Stimulated activated naive CD8-positive, alpha-beta T cell treated with anti-CD3 and anti-CD28 coated beads, Interleukin-15, amount 100 ng/mL, for 72 hours (primary cell): ENCODE data around the gene SPTBN1.
"Not testable (repeated sequence)": the region's sequence is repeated elsewhere in the genome, so short reads cannot be mapped to it uniquely, and the experiment has no call there.

Experiments
- ATAC-seq: fragments of 150-1000 bp; cut with Tn5 transposase; 2 replicates; pipeline ENCODE4 v1.10.0; 2021; ENCODE audit warnings: mild to moderate bottlenecking, moderate library complexity
- DNase-seq, 2 donors: peaks; one replicate each; pipeline ENCODE4 v3.0.0; 2021 to 2022
- H3K27ac Mint-ChIP-seq, 2 donors: one replicate each; pipeline ENCODE4 v1.8.0; 2022; ENCODE audit warnings: mild to moderate bottlenecking in 2 of 2, mixed read lengths in 2 of 2, moderate library complexity in 2 of 2
- H3K27me3 Mint-ChIP-seq: one replicate; pipeline ENCODE4 v1.8.0; 2022; ENCODE audit warnings: mixed read lengths
- H3K4me1 Mint-ChIP-seq: one replicate; pipeline ENCODE4 v1.8.0; 2022; ENCODE audit warnings: mild to moderate bottlenecking, mixed read lengths
- H3K4me3 Mint-ChIP-seq, 2 donors: one replicate each; pipeline ENCODE4 v1.8.0; 2022; ENCODE audit warnings: mild to moderate bottlenecking in 2 of 2, mixed read lengths in 2 of 2, moderate library complexity in 1 of 2
- H3K9me3 Mint-ChIP-seq, 2 donors: one replicate each; pipeline ENCODE4 v1.8.0; 2022; ENCODE audit warnings: mixed read lengths in 2 of 2

The SPTBN1 gene

GRCh38 chr2:54691445-54692135, 235.5 kb downstream of the SPTBN1 start:
- peaks cover 12% of the 10 kb centered on the region for H3K4me1 Mint-ChIP-seq
- no peak for DNase-seq
- H3K4me3 Mint-ChIP-seq, result no peak overlapping the region
- H3K27ac Mint-ChIP-seq, result no peak overlapping the region
- H3K9me3 Mint-ChIP-seq, result no peaks in the 10 kb centered on the region
- peaks cover 48% of the 10 kb centered on the region for H3K27me3 Mint-ChIP-seq
- ATAC-seq, result no peak

GRCh38 chr2:54692556-54692955, 236.4 kb downstream of the SPTBN1 start:
- no peak for ATAC-seq
- Mint-ChIP-seq H3K4me1 (peaks cover 9% of the 10 kb centered on the region), H3K27me3 (peaks cover 48% of the 10 kb centered on the region), H3K9me3 (no peaks in the 10 kb centered on the region), H3K4me3 (no peak overlapping the region), H3K27ac (no peak overlapping the region)
- DNase-seq, result no peak

DNA sequence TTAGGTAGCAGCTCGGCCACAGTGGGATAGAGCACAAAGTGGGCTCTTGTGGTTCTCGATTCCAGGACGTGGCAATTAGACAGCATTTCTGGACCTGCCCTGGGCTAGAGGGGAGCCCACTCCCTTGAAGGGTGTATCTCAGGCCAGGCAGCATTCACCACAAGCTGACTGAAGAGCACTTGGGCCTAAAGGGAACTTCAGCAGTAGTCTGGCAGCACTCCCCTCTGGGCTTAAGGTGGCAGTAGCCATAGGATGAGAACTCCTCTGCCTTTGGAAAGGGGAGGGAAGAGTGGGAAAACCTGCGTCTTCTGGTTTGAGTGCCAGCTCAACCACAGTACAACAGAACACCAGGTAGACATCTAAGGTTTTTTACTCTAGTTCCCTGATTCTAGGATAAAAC, 239.3 kb downstream of the SPTBN1 start:
- ATAC-seq (no peak), DNase-seq (no peak)
- Mint-ChIP-seq H3K27ac (no peak overlapping the region), H3K4me1 (peaks cover 4% of the 10 kb centered on the region), H3K9me3 (no peaks in the 10 kb centered on the region), H3K4me3 (no peak overlapping the region), H3K27me3 (peaks cover 36% of the 10 kb centered on the region)

- ATAC-seq (no peak), DNase-seq (no peak)
- Mint-ChIP-seq H3K9me3 (no peaks in the 10 kb centered on the region), H3K4me3 (no peak overlapping the region), H3K4me1 (peaks cover 15% of the 10 kb centered on the region), H3K27ac (peak overlapping the region in 1 of 2 donors; percentile 45), H3K27me3 (peaks cover 27% of the 10 kb centered on the region)
These were observed 241.8 kb downstream of the SPTBN1 start for GRCh38 chr2:54697934-54698333.

GRCh38 chr2:54698926-54699325, 242.8 kb downstream of the SPTBN1 start:
- not testable (repeated sequence) for H3K27ac Mint-ChIP-seq, H3K4me3 Mint-ChIP-seq, H3K9me3 Mint-ChIP-seq, ATAC-seq, DNase-seq
- H3K4me1 Mint-ChIP-seq, result peaks cover 15% of the 10 kb centered on the region
- H3K27me3 Mint-ChIP-seq, result peaks cover 17% of the 10 kb centered on the region

- no peak for ATAC-seq
- peaks cover 15% of the 10 kb centered on the region for H3K4me1 Mint-ChIP-seq
- H3K27ac Mint-ChIP-seq, result peak overlapping the region in 1 of 2 donors; percentile 6
- peaks cover 14% of the 10 kb centered on the region for H3K27me3 Mint-ChIP-seq
- no peaks in the 10 kb centered on the region for H3K9me3 Mint-ChIP-seq
- H3K4me3 Mint-ChIP-seq, result no peak overlapping the region
- DNase-seq, result no peak
These were observed 243.5 kb downstream of the SPTBN1 start for GRCh38 chr2:54699665-54700064.

GRCh38 chr2:54701029-54701428, 244.9 kb downstream of the SPTBN1 start:
- no peak overlapping the region for H3K4me3 Mint-ChIP-seq
- DNase-seq (no peak), ATAC-seq (no peak)
- H3K4me1 Mint-ChIP-seq, result peaks cover 15% of the 10 kb centered on the region
- H3K9me3 Mint-ChIP-seq, result no peaks in the 10 kb centered on the region
- peak overlapping the region; percentile 53 to 89 for H3K27ac Mint-ChIP-seq
- peaks cover 2% of the 10 kb centered on the region for H3K27me3 Mint-ChIP-seq

DNA sequence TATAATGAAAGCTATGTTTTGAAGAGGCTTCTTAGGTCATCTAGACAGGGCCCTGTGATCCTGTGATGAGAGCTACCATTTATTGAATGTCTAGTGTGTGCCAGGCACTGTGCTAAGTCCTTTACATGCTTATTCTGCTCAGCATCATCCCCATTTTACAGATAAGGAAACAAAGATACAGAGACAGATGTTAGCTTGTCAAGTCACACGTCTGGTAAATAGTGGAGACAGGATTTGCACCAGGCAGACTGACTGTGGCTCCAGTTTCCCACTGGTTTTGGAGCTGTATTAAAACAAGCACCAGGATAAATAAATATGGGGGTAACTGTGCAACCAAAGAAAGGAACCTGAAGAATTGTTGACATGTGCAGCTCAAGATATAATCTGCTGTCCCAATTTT, 248.1 kb downstream of the SPTBN1 start:
- Mint-ChIP-seq H3K9me3 (no peaks in the 10 kb centered on the region), H3K27me3 (peaks cover 20% of the 10 kb centered on the region), H3K27ac (no peak overlapping the region), H3K4me1 (peaks cover 24% of the 10 kb centered on the region), H3K4me3 (no peak overlapping the region)
- no peak for DNase-seq
- ATAC-seq, result no peak

- H3K27ac Mint-ChIP-seq, result no peak overlapping the region
- peaks cover 27% of the 10 kb centered on the region for H3K27me3 Mint-ChIP-seq
- DNase-seq, result no peak
- no peaks in the 10 kb centered on the region for H3K9me3 Mint-ChIP-seq
- H3K4me1 Mint-ChIP-seq, result peaks cover 29% of the 10 kb centered on the region
- peak; percentile 63 for ATAC-seq
- H3K4me3 Mint-ChIP-seq, result no peak overlapping the region
These were observed 248.8 kb downstream of the SPTBN1 start for GRCh38 chr2:54704688-54705605.

DNA sequence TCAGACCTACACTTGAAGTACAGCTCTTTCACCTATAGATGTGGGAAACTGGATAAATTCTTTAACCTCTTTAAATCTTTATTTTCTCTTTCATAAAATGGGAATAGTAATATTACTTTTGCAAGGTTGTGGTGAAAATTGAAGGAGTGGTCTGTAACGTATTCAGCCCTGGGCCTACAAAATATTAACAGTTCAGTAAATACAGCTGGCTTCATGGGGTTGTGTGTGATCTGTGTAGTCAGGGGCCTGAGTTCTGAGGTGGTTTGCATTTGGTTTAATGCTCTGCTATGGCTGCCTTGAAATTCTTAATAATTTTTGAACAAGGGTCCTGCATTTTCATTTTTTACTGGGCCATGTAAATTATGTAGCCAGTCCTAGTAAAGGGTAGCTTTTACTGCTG, 250.5 kb downstream of the SPTBN1 start:
- no peak overlapping the region for H3K27ac Mint-ChIP-seq
- no peak for DNase-seq
- H3K9me3 Mint-ChIP-seq, result no peaks in the 10 kb centered on the region
- no peak for ATAC-seq
- H3K4me3 Mint-ChIP-seq, result no peak overlapping the region
- peaks cover 19% of the 10 kb centered on the region for H3K4me1 Mint-ChIP-seq
- H3K27me3 Mint-ChIP-seq, result peaks cover 36% of the 10 kb centered on the region

DNA sequence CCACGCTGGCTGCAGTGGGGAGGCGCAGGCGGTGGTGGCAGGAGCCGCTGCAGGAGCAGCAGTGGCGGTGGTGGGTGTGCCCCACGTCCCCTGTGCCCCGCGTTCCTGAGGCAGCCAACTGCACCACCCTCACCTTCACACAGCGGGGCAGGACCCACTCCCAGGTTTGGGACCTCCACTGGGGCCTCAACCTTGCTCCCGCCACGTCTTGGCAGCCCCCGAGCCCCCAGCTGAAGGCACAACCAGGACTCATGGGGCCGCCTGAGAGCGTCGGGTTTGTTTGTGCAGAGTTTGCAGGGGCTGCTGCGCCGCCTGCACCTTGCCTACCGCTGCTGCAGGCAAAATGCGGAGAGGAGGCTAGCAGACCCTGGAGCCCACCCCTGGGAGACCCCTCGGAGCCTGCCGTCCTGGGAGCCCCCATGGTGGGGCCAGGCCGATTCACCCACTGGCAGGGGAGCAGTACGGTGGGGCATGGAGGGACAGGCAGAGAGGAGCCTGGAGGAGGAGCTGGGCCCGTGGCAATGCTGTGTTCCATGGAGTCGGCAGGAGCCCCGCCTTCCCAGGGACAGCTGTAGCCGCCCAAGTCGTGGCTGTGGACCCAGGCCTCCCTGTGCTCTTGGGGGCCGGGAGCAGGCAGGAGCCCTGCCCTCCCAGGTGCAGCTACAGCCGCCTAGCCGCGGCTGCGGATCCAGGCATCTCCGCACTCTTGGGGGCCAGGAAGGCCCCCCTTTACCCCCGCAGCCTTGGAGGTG, 252.6 kb downstream of the SPTBN1 start:
- H3K9me3 Mint-ChIP-seq, result no peaks in the 10 kb centered on the region
- H3K4me3 Mint-ChIP-seq, result peak overlapping the region; percentile 74 to 87
- no peak overlapping the region for H3K27ac Mint-ChIP-seq
- ATAC-seq, result peak; percentile 70
- peaks cover 19% of the 10 kb centered on the region for H3K4me1 Mint-ChIP-seq
- peak in 1 of 2 donors; percentile 39 for DNase-seq
- H3K27me3 Mint-ChIP-seq, result peaks cover 42% of the 10 kb centered on the region

DNA sequence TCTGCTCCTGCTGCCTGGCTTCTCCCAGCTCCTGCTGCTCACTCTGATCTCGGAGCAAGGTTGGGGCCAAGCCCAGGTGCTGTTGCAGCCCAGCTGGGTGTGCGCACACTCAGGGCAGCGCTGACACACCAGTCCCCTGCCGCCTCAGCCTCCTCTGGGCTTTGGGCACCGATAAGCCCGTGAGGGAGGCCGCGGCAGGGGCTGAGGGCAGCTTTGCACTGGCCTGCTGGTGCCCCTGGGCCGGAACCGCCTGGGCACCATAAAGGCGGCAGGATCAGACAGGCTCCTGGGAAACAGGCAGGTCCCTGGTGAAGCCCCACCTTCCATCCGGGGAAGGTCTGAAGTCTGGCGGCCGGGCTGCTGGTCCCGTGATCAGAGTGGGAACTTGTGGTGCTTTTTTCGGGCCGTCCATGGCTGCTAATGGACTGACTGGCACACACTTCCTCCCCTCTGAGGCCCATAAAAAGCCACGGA, 253.2 kb downstream of the SPTBN1 start:
- DNase-seq (peak in 1 of 2 donors; percentile 28), ATAC-seq (peak; percentile 72)
- Mint-ChIP-seq H3K27ac (no peak overlapping the region), H3K27me3 (peaks cover 42% of the 10 kb centered on the region), H3K4me3 (peak overlapping the region; percentile 74 to 87), H3K4me1 (peaks cover 19% of the 10 kb centered on the region), H3K9me3 (no peaks in the 10 kb centered on the region)

DNA sequence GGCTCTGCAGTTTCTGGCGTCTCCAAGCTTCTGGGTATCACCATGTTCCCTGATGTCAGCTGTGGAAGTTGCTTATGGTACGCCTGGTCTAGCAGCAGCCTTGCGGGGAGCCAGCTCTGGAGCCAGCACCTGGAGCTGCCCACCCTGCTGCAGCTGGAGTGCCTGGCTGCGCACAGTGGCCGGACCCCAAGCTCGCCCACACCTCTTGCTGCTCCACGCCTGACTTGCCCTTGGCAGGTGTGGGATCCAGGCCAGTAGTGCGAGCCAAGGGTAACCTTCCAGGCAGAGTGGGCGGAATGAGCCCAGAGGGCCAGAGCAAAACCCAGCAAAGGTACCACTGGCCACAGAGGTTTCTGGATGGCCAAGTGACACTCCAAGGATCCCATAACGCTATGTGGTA, 254.1 kb downstream of the SPTBN1 start:
- ATAC-seq (no peak), DNase-seq (no peak)
- Mint-ChIP-seq H3K4me3 (peak overlapping the region in 1 of 2 donors; percentile 42), H3K9me3 (no peaks in the 10 kb centered on the region), H3K4me1 (peaks cover 19% of the 10 kb centered on the region), H3K27me3 (peaks cover 46% of the 10 kb centered on the region), H3K27ac (no peak overlapping the region)

DNA sequence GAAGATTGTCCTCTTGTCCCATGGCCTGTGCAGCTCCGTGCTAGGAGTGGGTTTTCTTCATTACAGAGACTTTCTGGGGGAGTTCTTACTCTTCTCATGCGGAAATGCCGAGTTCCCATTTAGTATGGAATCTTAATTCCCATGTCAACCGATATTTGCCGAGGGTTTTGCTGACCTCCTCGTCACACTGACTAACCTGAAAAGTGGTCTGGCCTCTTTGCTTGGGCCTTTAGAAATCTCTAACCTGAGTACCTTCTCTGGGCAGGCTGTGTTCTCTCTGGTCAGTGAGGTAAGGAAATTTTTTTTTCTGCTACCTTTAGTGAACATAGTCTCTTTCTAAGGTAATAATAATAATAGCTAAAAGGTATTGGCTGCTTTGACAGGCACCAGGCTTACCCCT, 256.4 kb downstream of the SPTBN1 start:
- H3K27me3 Mint-ChIP-seq, result peaks cover 54% of the 10 kb centered on the region
- ATAC-seq, result no peak
- H3K27ac Mint-ChIP-seq, result no peak overlapping the region
- H3K4me3 Mint-ChIP-seq, result no peak overlapping the region
- no peaks in the 10 kb centered on the region for H3K9me3 Mint-ChIP-seq
- DNase-seq, result no peak
- H3K4me1 Mint-ChIP-seq, result peaks cover 19% of the 10 kb centered on the region

DNA sequence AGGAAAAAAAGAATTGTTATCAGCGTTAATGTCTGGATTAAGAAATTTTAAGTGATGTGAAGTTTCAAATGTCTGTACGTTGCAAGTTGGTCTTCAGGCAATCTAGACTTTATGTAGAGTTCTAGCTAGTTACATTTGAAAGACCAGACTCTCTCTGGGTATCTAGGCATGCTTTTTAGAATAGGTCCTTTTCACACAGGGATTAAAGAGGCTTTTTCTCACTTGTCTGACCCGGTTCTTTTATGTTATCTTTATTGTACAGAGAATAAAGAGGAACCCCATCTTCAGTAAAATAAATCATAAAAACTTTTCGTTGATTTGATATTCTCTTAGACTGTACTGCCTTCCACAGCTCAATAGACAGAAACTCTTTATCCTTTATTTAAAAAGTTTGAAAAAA, 258.9 kb downstream of the SPTBN1 start:
- no peak overlapping the region for H3K4me3 Mint-ChIP-seq
- H3K27me3 Mint-ChIP-seq, result peaks cover 54% of the 10 kb centered on the region
- DNase-seq, result no peak

More for the DNA sequence above, 258.9 kb downstream of the SPTBN1 start:
- Mint-ChIP-seq H3K4me1 (peaks cover 5% of the 10 kb centered on the region), H3K9me3 (no peaks in the 10 kb centered on the region), H3K27ac (no peak overlapping the region)
- no peak for ATAC-seq
